ENCODE data around the gene NOX5. TPM values are rescaled to one million over a fixed set of nuclear protein-coding genes. Genes with fewer than 3 reads are reported as not detected.
A peak's percentile ranks its signal among the peaks of the same experiment; 100 is the strongest.

NOX5 gene
- total RNA-seq, 1 donor from 2014 or later, result not detected

DNA sequence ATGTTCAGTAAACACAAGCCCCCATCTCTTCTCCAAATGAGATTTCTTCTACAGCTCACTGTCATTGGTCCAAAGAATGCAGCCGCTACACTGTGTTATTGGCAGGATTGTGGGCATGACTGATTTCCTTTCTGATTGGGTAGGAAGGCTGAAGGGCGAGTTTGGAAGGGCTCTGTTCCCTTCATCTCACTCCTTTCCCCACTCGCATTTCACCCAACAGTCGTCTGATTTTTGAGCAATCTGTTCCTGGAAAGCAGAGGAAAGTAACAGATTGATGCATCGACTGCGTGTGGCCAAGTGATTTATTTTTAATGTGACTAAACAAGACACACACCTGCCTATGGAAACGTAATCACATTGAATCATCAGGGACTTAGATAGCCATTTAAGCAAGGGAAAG is 55.5 kb downstream of the NOX5 start:
- H3K4me3 ChIP-seq, result no peak overlapping the region
- TF ChIP-seq, protein P1, sequence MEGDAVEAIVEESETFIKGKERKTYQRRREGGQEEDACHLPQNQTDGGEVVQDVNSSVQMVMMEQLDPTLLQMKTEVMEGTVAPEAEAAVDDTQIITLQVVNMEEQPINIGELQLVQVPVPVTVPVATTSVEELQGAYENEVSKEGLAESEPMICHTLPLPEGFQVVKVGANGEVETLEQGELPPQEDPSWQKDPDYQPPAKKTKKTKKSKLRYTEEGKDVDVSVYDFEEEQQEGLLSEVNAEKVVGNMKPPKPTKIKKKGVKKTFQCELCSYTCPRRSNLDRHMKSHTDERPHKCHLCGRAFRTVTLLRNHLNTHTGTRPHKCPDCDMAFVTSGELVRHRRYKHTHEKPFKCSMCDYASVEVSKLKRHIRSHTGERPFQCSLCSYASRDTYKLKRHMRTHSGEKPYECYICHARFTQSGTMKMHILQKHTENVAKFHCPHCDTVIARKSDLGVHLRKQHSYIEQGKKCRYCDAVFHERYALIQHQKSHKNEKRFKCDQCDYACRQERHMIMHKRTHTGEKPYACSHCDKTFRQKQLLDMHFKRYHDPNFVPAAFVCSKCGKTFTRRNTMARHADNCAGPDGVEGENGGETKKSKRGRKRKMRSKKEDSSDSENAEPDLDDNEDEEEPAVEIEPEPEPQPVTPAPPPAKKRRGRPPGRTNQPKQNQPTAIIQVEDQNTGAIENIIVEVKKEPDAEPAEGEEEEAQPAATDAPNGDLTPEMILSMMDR (IDR thresholded peaks at IDR 0.05; ENCODE audit: borderline replicate concordance), result no peak
- intact Hi-C loops (cut with micrococcal nuclease), result no loop called here
- no peaks in the 10 kb centered on the region for H3K36me3 ChIP-seq
- H3K9me3 ChIP-seq (replicated peaks), result peaks cover 8% of the 10 kb centered on the region
- H3K27me3 ChIP-seq (ENCODE audit: low read depth), result no peaks in the 10 kb centered on the region
- H3K4me1 ChIP-seq, result peaks cover 18% of the 10 kb centered on the region
- no peak for DNase-seq
- H3K27ac ChIP-seq (replicated peaks), result no peak overlapping the region

GRCh38 chr15:69070396-69070795 is 55.9 kb downstream of the NOX5 start:
- DNase-seq, result no peak
- peaks cover 8% of the 10 kb centered on the region for H3K9me3 ChIP-seq (replicated peaks)
- no peaks in the 10 kb centered on the region for H3K36me3 ChIP-seq
- peaks cover 22% of the 10 kb centered on the region for H3K4me1 ChIP-seq
- intact Hi-C loops (cut with micrococcal nuclease), result no loop called here
- no peaks in the 10 kb centered on the region for H3K27me3 ChIP-seq (ENCODE audit: low read depth)
- H3K27ac ChIP-seq (replicated peaks), result no peak overlapping the region
- H3K4me3 ChIP-seq, result no peak overlapping the region
- TF ChIP-seq, protein P1 (IDR thresholded peaks at IDR 0.05; ENCODE audit: borderline replicate concordance), result no peak

DNA sequence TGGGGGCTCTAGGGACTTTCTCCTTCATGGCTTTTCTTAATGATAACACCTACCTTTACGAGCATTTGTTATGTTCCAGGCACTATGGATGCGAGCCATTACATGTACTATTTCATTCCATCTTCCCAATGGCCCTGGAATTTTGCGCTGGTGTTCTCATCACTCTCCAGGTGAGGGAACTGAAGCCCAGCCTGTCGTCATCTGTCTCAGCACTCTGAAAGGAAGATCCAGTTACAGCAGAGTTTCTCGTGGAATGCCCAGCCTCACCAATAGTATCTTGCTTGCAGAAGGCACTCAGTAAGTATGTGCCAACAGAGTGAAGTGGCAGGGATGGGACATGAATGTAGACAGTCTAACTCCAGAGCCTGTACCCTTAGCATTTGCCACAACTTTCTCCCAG is 56.8 kb downstream of the NOX5 start:
- Histone ChIP-seq H3K27ac (replicated peaks) (no peak overlapping the region), H3K4me3 (no peak overlapping the region), H3K4me1 (peaks cover 25% of the 10 kb centered on the region), H3K9me3 (replicated peaks) (peaks cover 8% of the 10 kb centered on the region), H3K36me3 (no peaks in the 10 kb centered on the region), H3K27me3 (ENCODE audit: low read depth) (no peaks in the 10 kb centered on the region)
- DNase-seq, result no peak
- TF ChIP-seq, protein P1 (IDR thresholded peaks at IDR 0.05; ENCODE audit: borderline replicate concordance), result no peak
- intact Hi-C loops (cut with micrococcal nuclease), result no loop called here

GRCh38 chr15:69072906-69073305 is 58.4 kb downstream of the NOX5 start:
- Histone ChIP-seq H3K4me1 (peaks cover 25% of the 10 kb centered on the region), H3K27ac (replicated peaks) (no peak overlapping the region), H3K4me3 (no peak overlapping the region), H3K27me3 (ENCODE audit: low read depth) (no peaks in the 10 kb centered on the region), H3K36me3 (no peaks in the 10 kb centered on the region), H3K9me3 (replicated peaks) (peaks cover 6% of the 10 kb centered on the region)
- intact Hi-C loops (cut with micrococcal nuclease), result no loop called here
- no peak for DNase-seq
- TF ChIP-seq, protein P1 (IDR thresholded peaks at IDR 0.05; ENCODE audit: borderline replicate concordance), result no peak

GRCh38 chr15:69074001-69074842 is 59.7 kb downstream of the NOX5 start:
- Histone ChIP-seq H3K27ac (replicated peaks) (peak overlapping the region; percentile 83), H3K27me3 (ENCODE audit: low read depth) (no peaks in the 10 kb centered on the region), H3K36me3 (no peaks in the 10 kb centered on the region), H3K4me1 (peaks cover 25% of the 10 kb centered on the region), H3K4me3 (peak overlapping the region; percentile 71), H3K9me3 (replicated peaks) (no peaks in the 10 kb centered on the region)
- intact Hi-C loops (cut with micrococcal nuclease), result no loop called here
- peak; percentile 70 for DNase-seq
- TF ChIP-seq, protein P1 (IDR thresholded peaks at IDR 0.05; ENCODE audit: borderline replicate concordance), result peak; percentile 30

All from left ventricle myocardium inferior (tissue), 1 donor.